SK-N-SH (cell line): ENCODE data around the gene TTC38. TPM values are rescaled to one million over a fixed set of nuclear protein-coding genes. Genes with fewer than 3 reads are reported as not detected.

Experiments used
- CTCF ChIA-PET: fragments of 300-600, 350-600 bp; formaldehyde crosslinking; extraction: SDS; loops from one replicate; lab custom pipeline; 2021; lab: Yijun Ruan, JAX
- POLR2A ChIA-PET: fragments of 350-600 bp; sonication (Branson Sonifier 250); formaldehyde crosslinking; extraction: SDS; loops from one replicate; lab custom pipeline; 2020; ENCODE audit warnings: antibody characterized with exemption, inconsistent platforms; lab: Yijun Ruan, JAX
- DNase-seq: peaks from one replicate; pipeline ENCODE4 v3.0.0; 2012
- H2AFZ ChIP-seq: fragments of 200-600 bp; sonication (generic); 2 replicates; pipeline ENCODE4 v1.8.1; 2016; ENCODE audit warnings: antibody characterized with exemption, mild to moderate bottlenecking, low read depth
- H3F3A ChIP-seq: fragments of 200-600 bp; sonication (generic); replicated peaks from 2 replicates; pipeline ENCODE3; 2016; ENCODE audit warnings: antibody characterized with exemption, mild to moderate bottlenecking; ENCODE audit not compliant: insufficient read depth
- H3K27ac ChIP-seq, 2 experiments: fragments of 200-500 bp in 1 of 2; fragments of 200-600 bp in 1 of 2; sonication (Bioruptor generic) in 1 of 2; sonication (generic), shearing (Covaris generic) in 1 of 2; 2 replicates each; pipeline versions ENCODE4 v1.5.1 to v1.6.1; 2014 to 2016; ENCODE audit warnings: low read depth in 2 of 2, inconsistent platforms in 1 of 2, low read length in 1 of 2, mild to moderate bottlenecking in 1 of 2, mixed read lengths in 1 of 2
- H3K27me3 ChIP-seq: fragments of 200-600 bp; sonication (generic), shearing (Covaris generic); 2 replicates; pipeline ENCODE4 v1.6.1; 2016; ENCODE audit warnings: mixed run types; ENCODE audit not compliant: insufficient read depth
- H3K36me3 ChIP-seq, 2 experiments: fragments of 200-500 bp in 1 of 2; fragments of 200-600 bp in 1 of 2; sonication (Bioruptor generic) in 1 of 2; sonication (generic) in 1 of 2; replicated peaks in 1 of 2; 2 replicates each; pipeline versions ENCODE3 to v1.5.1; 2014 to 2016; ENCODE audit warnings: low read length in 1 of 2, mild to moderate bottlenecking in 1 of 2; ENCODE audit not compliant: insufficient read depth in 2 of 2, control insufficient read depth in 1 of 2
- H3K4me1 ChIP-seq, 2 experiments: fragments of 200-500 bp in 1 of 2; fragments of 200-600 bp in 1 of 2; sonication (Bioruptor generic) in 1 of 2; sonication (generic), shearing (Covaris generic) in 1 of 2; 2 replicates each; pipeline versions ENCODE4 v1.5.1 to v1.6.1; 2014 to 2016; ENCODE audit warnings: low read depth in 1 of 2, low read length in 1 of 2, mixed run types in 1 of 2; ENCODE audit not compliant: insufficient read depth in 2 of 2, control insufficient read depth in 1 of 2
- H3K4me2 ChIP-seq: fragments of 200-600 bp; sonication (generic), shearing (Covaris generic); 2 replicates; pipeline ENCODE4 v1.6.1; 2017; ENCODE audit warnings: mixed run types
- H3K4me3 ChIP-seq, 2 experiments: fragments of 200-500 bp in 1 of 2; fragments of 200-600 bp in 1 of 2; sonication (Bioruptor generic) in 1 of 2; sonication (generic), shearing (Covaris generic) in 1 of 2; 2 replicates each; pipeline versions ENCODE4 v1.5.1 to v1.8.1; 2014 to 2016; ENCODE audit warnings: low read depth in 2 of 2, inconsistent platforms in 1 of 2, low read length in 1 of 2, mild to moderate bottlenecking in 1 of 2, mixed read lengths in 1 of 2, moderate library complexity in 1 of 2
- H3K79me2 ChIP-seq: fragments of 200-600 bp; sonication (generic); 2 replicates; pipeline ENCODE4 v1.8.1; 2017; ENCODE audit warnings: mild to moderate bottlenecking; ENCODE audit not compliant: insufficient read depth
- H3K9ac ChIP-seq: fragments of 200-600 bp; sonication (generic); 2 replicates; pipeline ENCODE4 v1.6.1; 2017; ENCODE audit warnings: mixed run types
- H3K9me2 ChIP-seq: fragments of 200-600 bp; sonication (generic); 2 replicates; pipeline ENCODE4 v1.6.1; 2017; ENCODE audit warnings: mixed run types
- H3K9me3 ChIP-seq: fragments of 200-600 bp; sonication (generic); 2 replicates; pipeline ENCODE4 v1.6.1; 2017; ENCODE audit warnings: mixed run types, mild to moderate bottlenecking, moderate library complexity
- H4K20me1 ChIP-seq: fragments of 200-600 bp; sonication (generic); 2 replicates; pipeline ENCODE4 v1.6.1; 2017; ENCODE audit warnings: mild to moderate bottlenecking, mixed run types; ENCODE audit not compliant: insufficient read depth
- ELF1 ChIP-seq: IDR thresholded peaks from 2 replicates; pipeline ENCODE4 v1.4.0; 2012
- EP300 ChIP-seq, 2 experiments: IDR thresholded peaks; 2 replicates each; pipeline versions ENCODE4 v1.4.0 to v1.6.1; 2012; ENCODE audit warnings: borderline replicate concordance in 1 of 2, low read depth in 1 of 2, low read length in 1 of 2
- EZH2phosphoT487 ChIP-seq: fragments of 200-600 bp; sonication (generic); IDR thresholded peaks from 2 replicates; pipeline ENCODE4 v1.6.1; 2017; ENCODE audit warnings: low read depth, mixed run types, mild to moderate bottlenecking, antibody characterized with exemption, moderate library complexity, borderline replicate concordance
- FOXJ3 ChIP-seq: sonication (generic); formaldehyde crosslinking; IDR thresholded peaks from 2 replicates; pipeline ENCODE4 v1.5.1; 2020; ENCODE audit warnings: mild to moderate bottlenecking, missing genetic modification reagents
- FOXM1 ChIP-seq: IDR thresholded peaks from 2 replicates; pipeline ENCODE4 v1.4.0; 2012; ENCODE audit warnings: low read depth, mild to moderate bottlenecking
- MXI1 ChIP-seq: IDR thresholded peaks from 2 replicates; pipeline ENCODE4 v1.6.1; 2012; ENCODE audit warnings: mild to moderate bottlenecking, low read depth, low read length, improper control_type of control experiment
- NFIC ChIP-seq: IDR thresholded peaks from 2 replicates; pipeline ENCODE4 v1.4.0; 2012; ENCODE audit warnings: borderline replicate concordance
- PBX3 ChIP-seq: IDR thresholded peaks from 2 replicates; pipeline ENCODE4; 2012
- RAD21 ChIP-seq: IDR thresholded peaks from 2 replicates; pipeline ENCODE4 v1.6.1; 2012; ENCODE audit warnings: mild to moderate bottlenecking, low read length
- RCOR1 ChIP-seq: fragments of 150-350 bp; IDR thresholded peaks from 2 replicates; pipeline ENCODE4 v1.6.1; 2017; ENCODE audit warnings: antibody characterized with exemption, low read length
- TCF12 ChIP-seq: IDR thresholded peaks from 2 replicates; pipeline ENCODE4 v1.4.0; 2012
- USF1 ChIP-seq: IDR thresholded peaks from 2 replicates; pipeline ENCODE4 v1.4.0; 2012; ENCODE audit warnings: low read depth, borderline replicate concordance
- YY1 ChIP-seq: IDR thresholded peaks from 2 replicates; pipeline ENCODE4 v1.4.0; 2012; ENCODE audit warnings: low read depth, mild to moderate bottlenecking
- WGBS: methylation state at CpG from one replicate; pipeline ENCODE4 v1.1.6; 2017; ENCODE audit warnings: low lambda C conversion rate; 5-methylcytosine and 5-hydroxymethylcytosine counted together
- polyA plus RNA-seq, 3 experiments: library from polyadenylated mRNA; depleted of rRNA; stranded (reverse); fragments of >200 nt; gene quantifications; 2 replicates each; pipeline ENCODE4 v1.2.3, GENCODE V29; 2012
- TF ChIP-seq, protein P1 (sequence below): IDR thresholded peaks from 2 replicates; pipeline ENCODE4 v1.4.0; 2012; ENCODE audit warnings: low read depth, borderline replicate concordance
- TF ChIP-seq, protein P2 (sequence below): IDR thresholded peaks from 2 replicates; pipeline ENCODE4 v1.4.0; 2012; ENCODE audit warnings: low read depth
- TF ChIP-seq, protein P3 (sequence below): fragments of 150-350 bp; IDR thresholded peaks from 2 replicates; pipeline ENCODE4 v1.6.1; 2017; ENCODE audit warnings: antibody characterized with exemption, low read length, low read depth, borderline replicate concordance

TTC38 gene
- polyA plus RNA-seq, 1 of the 3 experiments (the other 2 are of a cell fraction), result 24.0 TPM

- WGBS, result 97% methylated on average over 14 of the region's 23 CpGs
- POLR2A ChIA-PET, result interaction anchor here (1.1 to 1.5 kb wide), 3 partner anchors 10 to 142 kb away, joined by 3 to 5 read pairs (median 3); partner anchors contain the start of gene CDPF1
- no peaks in the 10 kb centered on the region for H3K9me2 ChIP-seq
- no peak overlapping the region for H3K4me3 ChIP-seq
- H3K9me3 ChIP-seq, result no peaks in the 10 kb centered on the region
- no peak overlapping the region for H3K4me2 ChIP-seq
- CTCF ChIA-PET, result interaction anchor here (0.9 to 1.0 kb wide), 2 partner anchors 168 to 169 kb away, joined by 3 to 5 read pairs; no protein-coding TSS in a partner anchor
- DNase-seq, result no peak
- H2AFZ ChIP-seq, result no peak overlapping the region
- no peaks in the 10 kb centered on the region for H3K27me3 ChIP-seq
- no peaks in the 10 kb centered on the region for H3K79me2 ChIP-seq
- no peaks in the 10 kb centered on the region for H4K20me1 ChIP-seq
- no peak overlapping the region for H3K27ac ChIP-seq
- TF ChIP-seq USF1, result no peak
- TF ChIP-seq, protein P1, sequence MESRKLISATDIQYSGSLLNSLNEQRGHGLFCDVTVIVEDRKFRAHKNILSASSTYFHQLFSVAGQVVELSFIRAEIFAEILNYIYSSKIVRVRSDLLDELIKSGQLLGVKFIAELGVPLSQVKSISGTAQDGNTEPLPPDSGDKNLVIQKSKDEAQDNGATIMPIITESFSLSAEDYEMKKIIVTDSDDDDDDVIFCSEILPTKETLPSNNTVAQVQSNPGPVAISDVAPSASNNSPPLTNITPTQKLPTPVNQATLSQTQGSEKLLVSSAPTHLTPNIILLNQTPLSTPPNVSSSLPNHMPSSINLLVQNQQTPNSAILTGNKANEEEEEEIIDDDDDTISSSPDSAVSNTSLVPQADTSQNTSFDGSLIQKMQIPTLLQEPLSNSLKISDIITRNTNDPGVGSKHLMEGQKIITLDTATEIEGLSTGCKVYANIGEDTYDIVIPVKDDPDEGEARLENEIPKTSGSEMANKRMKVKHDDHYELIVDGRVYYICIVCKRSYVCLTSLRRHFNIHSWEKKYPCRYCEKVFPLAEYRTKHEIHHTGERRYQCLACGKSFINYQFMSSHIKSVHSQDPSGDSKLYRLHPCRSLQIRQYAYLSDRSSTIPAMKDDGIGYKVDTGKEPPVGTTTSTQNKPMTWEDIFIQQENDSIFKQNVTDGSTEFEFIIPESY, result no peak
- no peak for TF ChIP-seq EZH2phosphoT487
- no peak for TF ChIP-seq TCF12
- no peak for TF ChIP-seq EP300 (IDR thresholded peaks at IDR 0.05; ENCODE audit: borderline replicate concordance in 1 of 2, low read depth in 1 of 2, low read length in 1 of 2)
- TF ChIP-seq, all 33 proteins: peak for 0
- H3K36me3 ChIP-seq, result peaks cover 9 to 22% of the 10 kb centered on the region in 2 experiments
- peaks cover 4% of the 10 kb centered on the region for H3F3A ChIP-seq
- no peak overlapping the region for H3K9ac ChIP-seq
- peaks cover 3 to 8% of the 10 kb centered on the region in 2 experiments; a peak in 2 of 4 replicates for H3K4me1 ChIP-seq
These were observed 23.3 kb downstream of the TTC38 start for GRCh38 chr22:46290843-46291785.

- 95% methylated on average over 3 of the region's 3 CpGs for WGBS
- Histone ChIP-seq H3K9me2 (no peaks in the 10 kb centered on the region), H3F3A (peaks cover 4% of the 10 kb centered on the region), H3K27me3 (no peaks in the 10 kb centered on the region), H3K27ac (no peak overlapping the region), H4K20me1 (no peaks in the 10 kb centered on the region), H3K4me3 (no peak overlapping the region), H2AFZ (no peak overlapping the region), H3K4me1 (peaks cover 5 to 12% of the 10 kb centered on the region in 2 experiments; a peak in 2 of 4 replicates), H3K79me2 (peaks cover 4% of the 10 kb centered on the region; the same call in 1 of the 2 replicates), H3K9me3 (no peaks in the 10 kb centered on the region), H3K4me2 (no peak overlapping the region), H3K36me3 (peaks cover 9 to 18% of the 10 kb centered on the region in 2 experiments), H3K9ac (no peak overlapping the region)
- ChIA-PET CTCF (no interaction called here), POLR2A (no interaction called here)
- DNase-seq, result no peak
- TF ChIP-seq TCF12 (no peak), MXI1 (no peak), PBX3 (no peak), EZH2phosphoT487 (no peak), FOXM1 (no peak), YY1 (no peak), FOXJ3 (no peak), NFIC (no peak), ELF1 (no peak), RAD21 (no peak), RCOR1 (no peak)
- TF ChIP-seq, protein P2, sequence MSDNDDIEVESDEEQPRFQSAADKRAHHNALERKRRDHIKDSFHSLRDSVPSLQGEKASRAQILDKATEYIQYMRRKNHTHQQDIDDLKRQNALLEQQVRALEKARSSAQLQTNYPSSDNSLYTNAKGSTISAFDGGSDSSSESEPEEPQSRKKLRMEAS, result no peak
- TF ChIP-seq, protein P3, sequence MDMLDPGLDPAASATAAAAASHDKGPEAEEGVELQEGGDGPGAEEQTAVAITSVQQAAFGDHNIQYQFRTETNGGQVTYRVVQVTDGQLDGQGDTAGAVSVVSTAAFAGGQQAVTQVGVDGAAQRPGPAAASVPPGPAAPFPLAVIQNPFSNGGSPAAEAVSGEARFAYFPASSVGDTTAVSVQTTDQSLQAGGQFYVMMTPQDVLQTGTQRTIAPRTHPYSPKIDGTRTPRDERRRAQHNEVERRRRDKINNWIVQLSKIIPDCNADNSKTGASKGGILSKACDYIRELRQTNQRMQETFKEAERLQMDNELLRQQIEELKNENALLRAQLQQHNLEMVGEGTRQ, result no peak
These were observed 24.4 kb downstream of the TTC38 start for GRCh38 chr22:46292173-46292572.
